ENCODE results near the gene SLC2A6.

DNA sequence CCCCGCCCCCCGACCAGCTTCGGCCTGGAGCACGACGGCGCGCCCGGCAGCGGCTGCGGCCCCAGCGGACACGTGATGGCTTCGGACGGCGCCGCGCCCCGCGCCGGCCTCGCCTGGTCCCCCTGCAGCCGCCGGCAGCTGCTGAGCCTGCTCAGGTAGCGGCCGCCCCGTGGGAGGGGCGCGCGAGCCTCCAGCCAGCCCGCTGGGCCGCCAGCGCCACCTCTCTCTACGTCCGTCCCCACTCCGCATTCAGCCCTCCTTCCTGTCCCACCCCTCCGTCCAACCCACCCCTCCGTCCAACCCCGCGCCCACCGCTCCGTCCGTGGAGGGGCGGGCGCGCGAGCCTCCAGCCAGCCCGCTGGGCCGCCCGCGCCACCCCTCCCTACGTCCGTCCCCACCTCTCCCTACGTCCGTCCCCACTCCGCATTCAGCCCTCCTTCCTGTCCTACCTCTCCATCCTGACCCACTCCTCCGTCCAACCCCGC lies 50.2 kb downstream of the SLC2A6 start:
- TF ChIP-seq, protein P1, sequence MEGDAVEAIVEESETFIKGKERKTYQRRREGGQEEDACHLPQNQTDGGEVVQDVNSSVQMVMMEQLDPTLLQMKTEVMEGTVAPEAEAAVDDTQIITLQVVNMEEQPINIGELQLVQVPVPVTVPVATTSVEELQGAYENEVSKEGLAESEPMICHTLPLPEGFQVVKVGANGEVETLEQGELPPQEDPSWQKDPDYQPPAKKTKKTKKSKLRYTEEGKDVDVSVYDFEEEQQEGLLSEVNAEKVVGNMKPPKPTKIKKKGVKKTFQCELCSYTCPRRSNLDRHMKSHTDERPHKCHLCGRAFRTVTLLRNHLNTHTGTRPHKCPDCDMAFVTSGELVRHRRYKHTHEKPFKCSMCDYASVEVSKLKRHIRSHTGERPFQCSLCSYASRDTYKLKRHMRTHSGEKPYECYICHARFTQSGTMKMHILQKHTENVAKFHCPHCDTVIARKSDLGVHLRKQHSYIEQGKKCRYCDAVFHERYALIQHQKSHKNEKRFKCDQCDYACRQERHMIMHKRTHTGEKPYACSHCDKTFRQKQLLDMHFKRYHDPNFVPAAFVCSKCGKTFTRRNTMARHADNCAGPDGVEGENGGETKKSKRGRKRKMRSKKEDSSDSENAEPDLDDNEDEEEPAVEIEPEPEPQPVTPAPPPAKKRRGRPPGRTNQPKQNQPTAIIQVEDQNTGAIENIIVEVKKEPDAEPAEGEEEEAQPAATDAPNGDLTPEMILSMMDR (IDR thresholded peaks at IDR 0.05 in 2 of 3, conservative IDR thresholded peaks at IDR 0.05 in 1 of 3; ENCODE audit: borderline replicate concordance in 1 of 3, insufficient read depth in 1 of 3, low read depth in 2 of 3, low read length in 2 of 3): no peak
- TF ChIP-seq POLR2AphosphoS5 (IDR thresholded peaks at IDR 0.05; ENCODE audit: low read depth, low read length): no peak
- TF ChIP-seq POLR2A (IDR thresholded peaks at IDR 0.05; ENCODE audit: borderline replicate concordance, extremely low read depth, insufficient read depth, insufficient read length): no peak
- TF ChIP-seq YY1 (IDR thresholded peaks at IDR 0.05; ENCODE audit: extremely low read depth, insufficient replicate concordance, low read depth, low read length): no peak
- TF ChIP-seq EZH2 (IDR thresholded peaks at IDR 0.05): no peak
- no peak for TF ChIP-seq ZNF274 (IDR thresholded peaks at IDR 0.05; ENCODE audit: low read depth, low read length)
- TF ChIP-seq ZFX (IDR thresholded peaks at IDR 0.05): no peak
- TF ChIP-seq RAD21 (IDR thresholded peaks at IDR 0.05; ENCODE audit: low read depth): no peak
- TF ChIP-seq FOSL1 (IDR thresholded peaks at IDR 0.05; ENCODE audit: low read depth): no peak
- no peak for TF ChIP-seq ELF1 (IDR thresholded peaks at IDR 0.05; ENCODE audit: borderline replicate concordance, low read depth)
- no peak for TF ChIP-seq TCF7L2 (IDR thresholded peaks at IDR 0.05; ENCODE audit: borderline replicate concordance, extremely low read depth, insufficient read depth, insufficient read length)
- no peak for TF ChIP-seq SRF (IDR thresholded peaks at IDR 0.05; ENCODE audit: low read depth)
- TF ChIP-seq EGR1 (IDR thresholded peaks at IDR 0.05; ENCODE audit: low read depth): no peak
- TF ChIP-seq, protein P2, sequence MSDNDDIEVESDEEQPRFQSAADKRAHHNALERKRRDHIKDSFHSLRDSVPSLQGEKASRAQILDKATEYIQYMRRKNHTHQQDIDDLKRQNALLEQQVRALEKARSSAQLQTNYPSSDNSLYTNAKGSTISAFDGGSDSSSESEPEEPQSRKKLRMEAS (IDR thresholded peaks at IDR 0.05): no peak

All from HCT116 (cell line).